ENCODE results near the gene OBI1.

Gene OBI1

GRCh38 chr13:78601124-78601873, 57.7 kb downstream of the OBI1 start:
- no peak for DNase-seq (ENCODE audit: low spot score)
- TF ChIP-seq CTCF (IDR thresholded peaks at IDR 0.05; ENCODE audit: extremely low read depth, insufficient read depth, missing control alignments), result no peak
- in situ Hi-C loops (cut with MboI; ENCODE audit: low pct_unique_long_range_greater_than_20kb, low sequenced_read_pairs, unreplicated experiment), result no loop called here

- no peak for TF ChIP-seq CTCF (IDR thresholded peaks at IDR 0.05; ENCODE audit: extremely low read depth, insufficient read depth, missing control alignments)
- DNase-seq (ENCODE audit: low spot score), result no peak
- in situ Hi-C loops (cut with MboI; ENCODE audit: low pct_unique_long_range_greater_than_20kb, low sequenced_read_pairs, unreplicated experiment), result no loop called here
These were observed 58.6 kb downstream of the OBI1 start for GRCh38 chr13:78600280-78600883.

GRCh38 chr13:78599645-78600279, 59.2 kb downstream of the OBI1 start:
- no peak for TF ChIP-seq CTCF (IDR thresholded peaks at IDR 0.05; ENCODE audit: extremely low read depth, insufficient read depth, missing control alignments)
- in situ Hi-C loops (cut with MboI; ENCODE audit: low pct_unique_long_range_greater_than_20kb, low sequenced_read_pairs, unreplicated experiment), result no loop called here
- no peak for DNase-seq (ENCODE audit: low spot score)

- in situ Hi-C loops (cut with MboI; ENCODE audit: low pct_unique_long_range_greater_than_20kb, low sequenced_read_pairs, unreplicated experiment), result no loop called here
- no peak for DNase-seq (ENCODE audit: low spot score)
- no peak for TF ChIP-seq CTCF (IDR thresholded peaks at IDR 0.05; ENCODE audit: extremely low read depth, insufficient read depth, missing control alignments)
These were observed 59.9 kb downstream of the OBI1 start for GRCh38 chr13:78598966-78599644.

GRCh38 chr13:78598116-78598781, 60.7 kb downstream of the OBI1 start:
- in situ Hi-C loops (cut with MboI; ENCODE audit: low pct_unique_long_range_greater_than_20kb, low sequenced_read_pairs, unreplicated experiment), result no loop called here
- DNase-seq (ENCODE audit: low spot score), result no peak
- no peak for TF ChIP-seq CTCF (IDR thresholded peaks at IDR 0.05; ENCODE audit: extremely low read depth, insufficient read depth, missing control alignments)

- TF ChIP-seq CTCF (IDR thresholded peaks at IDR 0.05; ENCODE audit: extremely low read depth, insufficient read depth, missing control alignments), result no peak
- no peak for DNase-seq (ENCODE audit: low spot score)
- in situ Hi-C loops (cut with MboI; ENCODE audit: low pct_unique_long_range_greater_than_20kb, low sequenced_read_pairs, unreplicated experiment), result no loop called here
These were observed 61.4 kb downstream of the OBI1 start for GRCh38 chr13:78597602-78597932.
